Astrocyte (in vitro differentiated cells and primary cell): ENCODE measurements around the gene ISX. TPM values are rescaled to one million over a fixed set of nuclear protein-coding genes. Genes with fewer than 3 reads are reported as not detected.

Source experiments
- DNase-seq: peaks from one replicate; pipeline ENCODE4 v3.0.0-alpha.2; 2010; ENCODE audit warnings: low read depth
- FAIRE-seq: peaks from 2 replicates; lab custom pipeline; 2011; peaks lifted over from hg19 to GRCh38; lab: Jason Lieb, UNC
- H2AFZ ChIP-seq: 2 replicates; pipeline ENCODE4 v1.6.0; 2012; ENCODE audit warnings: low read depth, low read length, inconsistent platforms
- H3K27ac ChIP-seq: 2 replicates; pipeline ENCODE4 v1.5.1; 2011; ENCODE audit warnings: low read depth, low read length, inconsistent platforms
- H3K27me3 ChIP-seq: 2 replicates; pipeline ENCODE4 v1.6.0; 2011; ENCODE audit warnings: low read length, inconsistent platforms; ENCODE audit not compliant: insufficient read depth
- H3K36me3 ChIP-seq: 2 replicates; pipeline ENCODE4 v1.5.1; 2011; ENCODE audit warnings: low read length, inconsistent platforms; ENCODE audit not compliant: insufficient read depth
- H3K4me1 ChIP-seq: 2 replicates; pipeline ENCODE4 v1.5.1; 2011; ENCODE audit warnings: low read length, inconsistent platforms; ENCODE audit not compliant: insufficient read depth
- H3K4me2 ChIP-seq: 2 replicates; pipeline ENCODE4 v1.6.0; 2012; ENCODE audit warnings: low read length, inconsistent platforms
- H3K4me3 ChIP-seq: 2 replicates; pipeline ENCODE4 v1.5.1; 2011; ENCODE audit warnings: low read depth, mild to moderate bottlenecking, low read length, inconsistent platforms; ENCODE audit not compliant: insufficient read depth
- H3K79me2 ChIP-seq: 2 replicates; pipeline ENCODE4 v1.6.0; 2012; ENCODE audit warnings: mild to moderate bottlenecking, low read length, inconsistent platforms; ENCODE audit not compliant: insufficient read depth
- H3K9ac ChIP-seq: 2 replicates; pipeline ENCODE4 v1.6.0; 2012; ENCODE audit warnings: mild to moderate bottlenecking, low read length, inconsistent platforms
- H3K9me3 ChIP-seq: 2 replicates; pipeline ENCODE4 v1.5.1; 2012; ENCODE audit warnings: low read depth, mild to moderate bottlenecking, low read length, inconsistent platforms; ENCODE audit not compliant: insufficient read depth
- H4K20me1 ChIP-seq: 2 replicates; pipeline ENCODE4 v1.6.0; 2012; ENCODE audit warnings: low read length, inconsistent platforms; ENCODE audit not compliant: insufficient read depth
- H3K27ac Mint-ChIP-seq: one replicate; pipeline ENCODE4 v1.8.0; 2021; ENCODE audit warnings: mild to moderate bottlenecking, mixed read lengths; ENCODE audit not compliant: unreplicated experiment
- H3K27me3 Mint-ChIP-seq: one replicate; pipeline ENCODE4 v1.8.0; 2021; ENCODE audit warnings: low read depth, mixed read lengths; ENCODE audit not compliant: unreplicated experiment
- H3K36me3 Mint-ChIP-seq: one replicate; pipeline ENCODE4 v1.8.0; 2021; ENCODE audit warnings: low read depth, mixed read lengths; ENCODE audit not compliant: unreplicated experiment
- H3K4me1 Mint-ChIP-seq: one replicate; pipeline ENCODE4 v1.8.0; 2021; ENCODE audit warnings: low read depth, mixed read lengths; ENCODE audit not compliant: unreplicated experiment
- H3K4me3 Mint-ChIP-seq: one replicate; pipeline ENCODE4 v1.8.0; 2021; ENCODE audit warnings: mild to moderate bottlenecking, moderate library complexity, mixed read lengths; ENCODE audit not compliant: unreplicated experiment
- H3K9me3 Mint-ChIP-seq: one replicate; pipeline ENCODE4 v1.8.0; 2021; ENCODE audit warnings: mild to moderate bottlenecking, mixed read lengths; ENCODE audit not compliant: unreplicated experiment
- EZH2 ChIP-seq: IDR thresholded peaks from 2 replicates; pipeline ENCODE4 v1.6.1; 2012; ENCODE audit warnings: mild to moderate bottlenecking, low read length, inconsistent platforms; ENCODE audit not compliant: insufficient read depth
- total RNA-seq: library from RNA; stranded (reverse); gene quantifications from 2 replicates; pipeline ENCODE4 v1.2.1, GENCODE V29; 2021
- TF ChIP-seq, protein P1 (sequence below): IDR thresholded peaks from 2 replicates; pipeline ENCODE4 v1.5.1; 2011; ENCODE audit warnings: low read depth, mild to moderate bottlenecking, inconsistent platforms, low read length, moderate library complexity; ENCODE audit not compliant: insufficient read depth

The ISX gene
- total RNA-seq, 1 donor from 2014 or later: not detected

DNA sequence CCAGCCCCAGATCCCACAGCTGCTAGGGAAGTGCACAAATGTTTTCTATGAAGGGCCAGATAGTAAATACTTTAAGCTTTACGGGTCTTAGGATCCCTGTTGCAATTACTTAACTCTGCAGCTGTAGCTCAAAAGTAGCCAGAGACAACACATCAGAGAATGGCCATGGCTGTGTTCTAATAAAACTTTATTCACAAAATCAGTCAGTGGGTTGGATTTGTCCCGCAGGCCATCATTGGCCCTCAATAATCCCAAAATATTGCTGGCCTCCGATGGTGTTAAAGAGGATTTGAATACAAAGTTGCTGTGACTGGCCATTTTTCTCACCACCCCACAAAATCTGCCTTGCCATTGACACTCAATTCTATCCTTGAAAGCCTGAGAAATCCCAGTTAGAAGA lies 49.6 kb downstream of the ISX start:
- no peaks in the 10 kb centered on the region for H3K79me2 ChIP-seq
- H3K4me2 ChIP-seq: no peak overlapping the region
- H3K27me3 ChIP-seq: no peaks in the 10 kb centered on the region
- no peaks in the 10 kb centered on the region for H4K20me1 ChIP-seq
- peaks cover 5% of the 10 kb centered on the region for H3K9me3 ChIP-seq
- no peaks in the 10 kb centered on the region for H3K4me1 Mint-ChIP-seq
- no peak overlapping the region for H3K27ac ChIP-seq
- peaks cover 5% of the 10 kb centered on the region for H3K9me3 Mint-ChIP-seq
- no peak overlapping the region for H3K27ac Mint-ChIP-seq
- no peak overlapping the region for H3K9ac ChIP-seq
- FAIRE-seq (no peak), DNase-seq (no peak)
- H3K36me3 ChIP-seq: no peaks in the 10 kb centered on the region
- H3K4me3 ChIP-seq: no peak overlapping the region
- H3K4me1 ChIP-seq: no peaks in the 10 kb centered on the region
- peaks cover 35% of the 10 kb centered on the region for H3K27me3 Mint-ChIP-seq
- TF ChIP-seq, protein P1, sequence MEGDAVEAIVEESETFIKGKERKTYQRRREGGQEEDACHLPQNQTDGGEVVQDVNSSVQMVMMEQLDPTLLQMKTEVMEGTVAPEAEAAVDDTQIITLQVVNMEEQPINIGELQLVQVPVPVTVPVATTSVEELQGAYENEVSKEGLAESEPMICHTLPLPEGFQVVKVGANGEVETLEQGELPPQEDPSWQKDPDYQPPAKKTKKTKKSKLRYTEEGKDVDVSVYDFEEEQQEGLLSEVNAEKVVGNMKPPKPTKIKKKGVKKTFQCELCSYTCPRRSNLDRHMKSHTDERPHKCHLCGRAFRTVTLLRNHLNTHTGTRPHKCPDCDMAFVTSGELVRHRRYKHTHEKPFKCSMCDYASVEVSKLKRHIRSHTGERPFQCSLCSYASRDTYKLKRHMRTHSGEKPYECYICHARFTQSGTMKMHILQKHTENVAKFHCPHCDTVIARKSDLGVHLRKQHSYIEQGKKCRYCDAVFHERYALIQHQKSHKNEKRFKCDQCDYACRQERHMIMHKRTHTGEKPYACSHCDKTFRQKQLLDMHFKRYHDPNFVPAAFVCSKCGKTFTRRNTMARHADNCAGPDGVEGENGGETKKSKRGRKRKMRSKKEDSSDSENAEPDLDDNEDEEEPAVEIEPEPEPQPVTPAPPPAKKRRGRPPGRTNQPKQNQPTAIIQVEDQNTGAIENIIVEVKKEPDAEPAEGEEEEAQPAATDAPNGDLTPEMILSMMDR: no peak
- no peak for TF ChIP-seq EZH2
- no peak overlapping the region for H2AFZ ChIP-seq
- peaks cover 3% of the 10 kb centered on the region for H3K36me3 Mint-ChIP-seq
- no peak overlapping the region for H3K4me3 Mint-ChIP-seq

DNA sequence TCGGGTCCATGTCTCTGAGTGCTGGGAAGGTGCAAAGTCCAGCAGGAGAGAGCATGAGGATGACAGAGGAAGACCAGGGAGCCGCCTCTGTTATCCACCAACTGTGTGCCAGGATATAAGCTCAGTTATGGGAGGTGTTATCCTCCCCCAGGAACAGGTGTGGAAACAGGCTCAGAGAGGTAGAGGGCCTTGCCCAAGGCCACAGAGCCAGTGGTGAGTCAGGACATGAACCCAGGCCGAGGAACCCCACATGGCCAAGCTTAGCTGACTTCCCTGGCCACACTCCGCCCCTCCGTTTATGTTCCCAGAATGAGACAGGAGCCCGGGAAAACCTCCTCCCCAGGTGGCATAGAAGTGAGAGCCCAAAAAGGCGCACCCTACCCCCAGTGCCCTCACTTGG lies 50.3 kb downstream of the ISX start:
- no peaks in the 10 kb centered on the region for H3K79me2 ChIP-seq
- FAIRE-seq: no peak
- no peak overlapping the region for H3K9ac ChIP-seq

DNA sequence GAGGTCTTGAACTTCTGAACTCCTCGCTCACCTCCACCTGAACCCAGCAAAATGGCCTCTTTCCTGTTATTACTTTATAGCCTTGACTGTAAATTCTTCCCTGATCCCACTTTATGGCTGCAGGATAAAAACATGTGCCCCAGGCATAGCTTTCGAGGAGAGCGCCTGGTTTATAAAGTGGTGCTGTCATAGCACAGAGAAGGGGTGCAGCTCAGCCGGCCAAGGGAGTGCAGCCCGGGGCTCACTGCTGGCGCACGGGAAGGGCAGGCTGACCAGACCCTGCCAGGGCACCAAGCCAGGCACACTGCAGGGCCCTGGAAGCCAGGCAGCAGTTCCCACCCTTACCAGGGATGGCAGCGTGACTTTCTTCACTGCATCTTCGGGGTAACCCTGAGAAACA lies 50.9 kb downstream of the ISX start:
- H3K27ac Mint-ChIP-seq: no peak overlapping the region
- Histone ChIP-seq H3K36me3 (no peaks in the 10 kb centered on the region), H3K27me3 (no peaks in the 10 kb centered on the region), H3K9me3 (peaks cover 4% of the 10 kb centered on the region), H2AFZ (no peak overlapping the region), H4K20me1 (no peaks in the 10 kb centered on the region), H3K4me3 (no peak overlapping the region), H3K4me2 (no peak overlapping the region), H3K79me2 (no peaks in the 10 kb centered on the region), H3K9ac (no peak overlapping the region), H3K4me1 (no peaks in the 10 kb centered on the region), H3K27ac (no peak overlapping the region)
- H3K9me3 Mint-ChIP-seq: peaks cover 5% of the 10 kb centered on the region
- no peak overlapping the region for H3K4me3 Mint-ChIP-seq
- H3K27me3 Mint-ChIP-seq: peaks cover 30% of the 10 kb centered on the region
- peaks cover 3% of the 10 kb centered on the region for H3K36me3 Mint-ChIP-seq
- TF ChIP-seq EZH2: no peak
- TF ChIP-seq, protein P1: no peak
- no peaks in the 10 kb centered on the region for H3K4me1 Mint-ChIP-seq
- DNase-seq (no peak), FAIRE-seq (no peak)

More for the DNA sequence above, 50.3 kb downstream of the ISX start:
- TF ChIP-seq, protein P1: no peak
- no peak for TF ChIP-seq EZH2
- Mint-ChIP-seq H3K36me3 (peaks cover 3% of the 10 kb centered on the region), H3K4me1 (no peaks in the 10 kb centered on the region), H3K27ac (no peak overlapping the region), H3K4me3 (no peak overlapping the region), H3K9me3 (peaks cover 5% of the 10 kb centered on the region), H3K27me3 (peaks cover 33% of the 10 kb centered on the region)
- Histone ChIP-seq H3K27me3 (no peaks in the 10 kb centered on the region), H3K36me3 (no peaks in the 10 kb centered on the region), H3K4me2 (no peak overlapping the region), H4K20me1 (no peaks in the 10 kb centered on the region), H3K4me1 (no peaks in the 10 kb centered on the region), H3K9me3 (peaks cover 4% of the 10 kb centered on the region), H2AFZ (no peak overlapping the region), H3K4me3 (no peak overlapping the region), H3K27ac (no peak overlapping the region)
- DNase-seq: no peak
